ENCODE measurements around the gene UBTF. TPM values are rescaled to one million over a fixed set of nuclear protein-coding genes. Genes with fewer than 3 reads are reported as not detected.

UBTF gene
- total and polyA plus RNA-seq, 2 donors (not counting 1 experiment from before 2014, with no cell fraction given): 43.1 to 179 TPM

DNA sequence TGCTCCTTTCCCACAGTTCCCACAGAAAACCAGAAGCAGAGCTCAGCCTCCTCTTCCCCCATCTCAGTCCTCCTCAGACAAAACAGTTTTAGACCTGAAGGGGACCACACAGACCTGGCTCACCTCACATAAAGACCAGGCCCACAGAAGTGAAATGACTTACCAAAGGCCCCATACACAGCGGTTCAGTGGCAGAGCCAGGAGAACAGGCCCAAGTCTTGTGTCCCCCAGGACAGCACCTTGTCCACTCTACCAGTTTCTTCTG lies 5.3 kb downstream of the UBTF start:
- H3K4me1 ChIP-seq (ENCODE audit: control insufficient read depth in 2 of 2, insufficient read depth in 2 of 2, low read length in 2 of 2): peaks cover 55 to 75% of the 10 kb centered on the region in 2 donors
- H3K4me1 Mint-ChIP-seq: peaks cover 68% of the 10 kb centered on the region
- WGBS (ENCODE audit: insufficient coverage): 100% methylated on average over 1 of the region's 1 CpG

More for the DNA sequence above, 5.3 kb downstream of the UBTF start:
- H3K9me3 ChIP-seq (ENCODE audit: control extremely low read depth in 1 of 3, control insufficient read depth in 2 of 3, insufficient read depth in 1 of 3, low read length in 2 of 3): no peaks in the 10 kb centered on the region
- Mint-ChIP-seq H3K9me3 (ENCODE audit: insufficient read depth) (no peaks in the 10 kb centered on the region), H3K27ac (peak overlapping the region; percentile 98), H3K4me3 (peak overlapping the region; percentile 34), H3K27me3 (no peaks in the 10 kb centered on the region)
- no peak overlapping the region for H3K4me3 ChIP-seq (ENCODE audit: control extremely low read depth in 1 of 5, extremely low read depth in 1 of 5, insufficient read depth in 1 of 5, low read depth in 2 of 5, low read length in 4 of 5)
- no peak for DNase-seq
- H3K79me2 ChIP-seq (ENCODE audit: control insufficient read depth, insufficient read depth, low read length): peaks cover 88% of the 10 kb centered on the region
- TF ChIP-seq, protein P1, sequence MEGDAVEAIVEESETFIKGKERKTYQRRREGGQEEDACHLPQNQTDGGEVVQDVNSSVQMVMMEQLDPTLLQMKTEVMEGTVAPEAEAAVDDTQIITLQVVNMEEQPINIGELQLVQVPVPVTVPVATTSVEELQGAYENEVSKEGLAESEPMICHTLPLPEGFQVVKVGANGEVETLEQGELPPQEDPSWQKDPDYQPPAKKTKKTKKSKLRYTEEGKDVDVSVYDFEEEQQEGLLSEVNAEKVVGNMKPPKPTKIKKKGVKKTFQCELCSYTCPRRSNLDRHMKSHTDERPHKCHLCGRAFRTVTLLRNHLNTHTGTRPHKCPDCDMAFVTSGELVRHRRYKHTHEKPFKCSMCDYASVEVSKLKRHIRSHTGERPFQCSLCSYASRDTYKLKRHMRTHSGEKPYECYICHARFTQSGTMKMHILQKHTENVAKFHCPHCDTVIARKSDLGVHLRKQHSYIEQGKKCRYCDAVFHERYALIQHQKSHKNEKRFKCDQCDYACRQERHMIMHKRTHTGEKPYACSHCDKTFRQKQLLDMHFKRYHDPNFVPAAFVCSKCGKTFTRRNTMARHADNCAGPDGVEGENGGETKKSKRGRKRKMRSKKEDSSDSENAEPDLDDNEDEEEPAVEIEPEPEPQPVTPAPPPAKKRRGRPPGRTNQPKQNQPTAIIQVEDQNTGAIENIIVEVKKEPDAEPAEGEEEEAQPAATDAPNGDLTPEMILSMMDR (IDR thresholded peaks at IDR 0.05): no peak
- no peak for TF ChIP-seq EZH2 (IDR thresholded peaks at IDR 0.05; ENCODE audit: borderline replicate concordance, insufficient read depth, low read depth, low read length, poor library complexity, severe bottlenecking)
- peak overlapping the region; percentile 88 to 89 for H3K27ac ChIP-seq (ENCODE audit: low read length in 2 of 2)
- peak overlapping the region; percentile 9 for H3K4me2 ChIP-seq (replicated peaks; ENCODE audit: low read depth, low read length, poor library complexity, severe bottlenecking)
- peaks cover 29% of the 10 kb centered on the region for H4K20me1 ChIP-seq (ENCODE audit: control insufficient read depth, insufficient read depth, low read length, poor library complexity, severe bottlenecking)
- ChIA-PET POLR2A (interaction anchor here (0.6 kb wide), 1 partner anchor 14 kb away, joined by 6 read pairs; the partner anchor contains the start of gene ATXN7L3), CTCF (interaction anchor here (0.8 to 1.5 kb wide), 6 partner anchors 10 to 140 kb away, joined by 3 to 6 read pairs (median 4); partner anchors contain the start of gene SLC25A39)
- no peaks in the 10 kb centered on the region for H3K27me3 ChIP-seq (replicated peaks in 1 of 4; ENCODE audit: control extremely low read depth in 1 of 4, control insufficient read depth in 3 of 4, insufficient read depth in 4 of 4, low read length in 3 of 4)
- intact Hi-C loops (cut with micrococcal nuclease): no loop called here
- ATAC-seq (ENCODE audit: low read depth): no peak
- H3K36me3 ChIP-seq (replicated peaks in 1 of 2; ENCODE audit: control extremely low read depth in 1 of 2, control insufficient read depth in 1 of 2, extremely low read depth in 1 of 2, insufficient read depth in 2 of 2, low read length in 1 of 2): peaks cover 2 to 55% of the 10 kb centered on the region in 2 experiments
- no peak overlapping the region for H3K9ac ChIP-seq (ENCODE audit: low read length)
- no peak overlapping the region for H2AFZ ChIP-seq (ENCODE audit: insufficient read depth, low read depth, low read length, poor library complexity, severe bottlenecking)

All from B cell (primary cell).